WERI-Rb-1 (cell line): Measurements from ENCODE around the gene TRDN.
"Not testable (repeated sequence)": the region's sequence is repeated elsewhere in the genome, so short reads cannot be mapped to it uniquely, and the experiment has no call there.

Source experiments
- DNase-seq: peaks from one replicate; pipeline ENCODE4 v3.0.0-alpha.2; 2020
- H3K27ac ChIP-seq: fragments of 250-450 bp; sonication (Bioruptor Pico); 2 replicates; pipeline ENCODE4 v1.5.1; 2020; ENCODE audit warnings: mild to moderate bottlenecking, moderate library complexity
- H3K27me3 ChIP-seq: fragments of 250-450 bp; sonication (Bioruptor Pico); 2 replicates; pipeline ENCODE4 v1.5.1; 2021; ENCODE audit warnings: mild to moderate bottlenecking, low read depth, moderate library complexity; ENCODE audit not compliant: insufficient read depth, severe bottlenecking
- H3K36me3 ChIP-seq: fragments of 250-450 bp; sonication (Bioruptor Pico); 2 replicates; pipeline ENCODE4 v1.5.1; 2020; ENCODE audit warnings: mild to moderate bottlenecking, moderate library complexity
- H3K4me3 ChIP-seq: 2 replicates; pipeline ENCODE4 v1.5.1; 2011; ENCODE audit warnings: low read depth, mild to moderate bottlenecking, control low read depth, low read length
- H3K9me3 ChIP-seq: fragments of 250-450 bp; sonication (Bioruptor Pico); 2 replicates; pipeline ENCODE4 v1.5.1; 2021; ENCODE audit warnings: mild to moderate bottlenecking, moderate library complexity; ENCODE audit not compliant: severe bottlenecking
- TF ChIP-seq, protein P1 (sequence below): IDR thresholded peaks from 2 replicates; pipeline ENCODE4 v1.5.1; 2011; ENCODE audit warnings: low read depth, mild to moderate bottlenecking, control low read depth, inconsistent platforms, low read length

The TRDN gene

DNA sequence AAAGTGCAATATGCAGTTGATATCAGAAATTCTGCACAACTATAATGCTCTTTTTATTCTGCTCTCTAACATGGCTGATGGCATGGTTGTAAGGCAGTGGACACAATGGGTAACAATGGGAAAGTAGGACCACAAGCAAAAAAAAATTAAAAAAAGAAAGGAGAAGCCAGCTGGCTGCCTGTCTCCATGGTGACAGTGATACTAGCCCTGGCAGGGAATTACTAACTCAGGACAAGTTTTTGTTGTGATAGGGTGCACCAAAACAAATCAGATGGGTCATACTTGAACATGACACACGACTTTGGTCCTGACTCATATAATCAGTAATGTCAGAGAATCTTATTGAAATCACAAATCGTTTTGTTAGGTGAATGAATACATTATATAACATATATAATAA lies 169.4 kb downstream of the TRDN start:
- Histone ChIP-seq H3K9me3 (no peaks in the 10 kb centered on the region), H3K27ac (no peak overlapping the region), H3K27me3 (no peaks in the 10 kb centered on the region), H3K36me3 (no peaks in the 10 kb centered on the region), H3K4me3 (no peak overlapping the region)
- no peak for DNase-seq
- TF ChIP-seq, protein P1, sequence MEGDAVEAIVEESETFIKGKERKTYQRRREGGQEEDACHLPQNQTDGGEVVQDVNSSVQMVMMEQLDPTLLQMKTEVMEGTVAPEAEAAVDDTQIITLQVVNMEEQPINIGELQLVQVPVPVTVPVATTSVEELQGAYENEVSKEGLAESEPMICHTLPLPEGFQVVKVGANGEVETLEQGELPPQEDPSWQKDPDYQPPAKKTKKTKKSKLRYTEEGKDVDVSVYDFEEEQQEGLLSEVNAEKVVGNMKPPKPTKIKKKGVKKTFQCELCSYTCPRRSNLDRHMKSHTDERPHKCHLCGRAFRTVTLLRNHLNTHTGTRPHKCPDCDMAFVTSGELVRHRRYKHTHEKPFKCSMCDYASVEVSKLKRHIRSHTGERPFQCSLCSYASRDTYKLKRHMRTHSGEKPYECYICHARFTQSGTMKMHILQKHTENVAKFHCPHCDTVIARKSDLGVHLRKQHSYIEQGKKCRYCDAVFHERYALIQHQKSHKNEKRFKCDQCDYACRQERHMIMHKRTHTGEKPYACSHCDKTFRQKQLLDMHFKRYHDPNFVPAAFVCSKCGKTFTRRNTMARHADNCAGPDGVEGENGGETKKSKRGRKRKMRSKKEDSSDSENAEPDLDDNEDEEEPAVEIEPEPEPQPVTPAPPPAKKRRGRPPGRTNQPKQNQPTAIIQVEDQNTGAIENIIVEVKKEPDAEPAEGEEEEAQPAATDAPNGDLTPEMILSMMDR = no peak

DNA sequence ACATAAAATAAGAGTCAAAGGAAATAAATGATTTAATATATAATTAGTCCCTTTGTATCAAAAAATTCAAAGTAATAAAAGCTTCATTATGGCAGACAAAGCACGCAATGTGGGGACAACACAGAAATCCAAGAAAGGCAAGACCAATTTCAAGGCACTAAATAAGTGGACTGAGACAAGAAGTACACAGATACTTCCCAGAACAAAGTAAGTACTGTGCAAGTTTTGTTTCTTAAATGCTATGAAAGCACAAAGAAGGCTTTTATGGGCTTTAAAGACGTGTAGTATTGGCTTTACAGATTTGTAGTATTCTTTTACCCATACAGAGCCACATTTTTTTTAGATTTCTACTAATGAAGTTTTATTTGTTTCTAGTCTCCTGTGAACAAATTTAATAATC lies 174.6 kb downstream of the TRDN start:
- TF ChIP-seq, protein P1 = no peak

DNA sequence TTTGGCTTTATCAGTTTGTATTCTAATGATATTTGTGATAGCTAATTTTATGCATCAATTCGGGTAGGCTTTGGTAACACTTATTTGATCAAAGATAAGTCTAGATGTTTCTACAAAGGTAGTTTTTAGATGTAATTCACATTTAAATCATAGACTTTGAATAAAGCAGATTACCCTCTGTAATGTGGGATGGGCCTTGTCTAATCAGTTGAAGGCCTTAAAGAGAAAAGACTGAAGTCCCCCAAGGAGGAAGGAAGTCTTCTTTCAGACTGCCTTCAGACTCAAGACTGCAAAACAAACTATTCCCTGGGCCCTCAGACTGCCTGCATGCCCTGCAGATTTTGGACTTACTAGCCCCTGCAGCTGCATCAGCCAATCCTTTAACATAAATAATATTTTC lies 178.5 kb downstream of the TRDN start:
- TF ChIP-seq, protein P1 = no peak

More for the DNA sequence above, 174.6 kb downstream of the TRDN start:
- Histone ChIP-seq H3K27me3 (no peaks in the 10 kb centered on the region), H3K27ac (no peak overlapping the region), H3K36me3 (no peaks in the 10 kb centered on the region), H3K9me3 (no peaks in the 10 kb centered on the region), H3K4me3 (no peak overlapping the region)
- DNase-seq = no peak

DNA sequence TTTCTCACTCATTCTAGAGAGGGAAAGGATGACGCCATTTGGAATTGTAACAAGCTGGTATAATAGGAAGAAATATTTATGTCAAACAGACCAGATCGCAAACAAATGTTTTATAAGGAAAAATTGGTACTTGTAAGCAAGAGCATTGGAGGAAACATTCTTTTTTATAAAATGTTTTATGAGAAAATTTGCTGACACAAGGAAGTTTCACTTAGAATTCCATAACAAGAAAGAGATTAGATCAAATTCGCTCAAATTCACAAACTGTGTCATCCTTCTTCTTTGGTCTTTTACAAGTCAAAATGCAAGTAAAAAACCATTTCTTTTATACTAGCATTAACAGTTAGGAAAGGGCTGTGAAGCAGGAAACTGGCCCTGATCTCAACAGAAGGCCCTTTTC lies 179.9 kb downstream of the TRDN start:
- TF ChIP-seq, protein P1 = no peak
- no peak overlapping the region for H3K27ac ChIP-seq
- DNase-seq = no peak

More for the DNA sequence above, 178.5 kb downstream of the TRDN start:
- H3K27me3 ChIP-seq = no peaks in the 10 kb centered on the region
- H3K9me3 ChIP-seq = no peaks in the 10 kb centered on the region
- H3K27ac ChIP-seq = no peak overlapping the region
- DNase-seq = no peak
- no peak overlapping the region for H3K4me3 ChIP-seq
- no peaks in the 10 kb centered on the region for H3K36me3 ChIP-seq

DNA sequence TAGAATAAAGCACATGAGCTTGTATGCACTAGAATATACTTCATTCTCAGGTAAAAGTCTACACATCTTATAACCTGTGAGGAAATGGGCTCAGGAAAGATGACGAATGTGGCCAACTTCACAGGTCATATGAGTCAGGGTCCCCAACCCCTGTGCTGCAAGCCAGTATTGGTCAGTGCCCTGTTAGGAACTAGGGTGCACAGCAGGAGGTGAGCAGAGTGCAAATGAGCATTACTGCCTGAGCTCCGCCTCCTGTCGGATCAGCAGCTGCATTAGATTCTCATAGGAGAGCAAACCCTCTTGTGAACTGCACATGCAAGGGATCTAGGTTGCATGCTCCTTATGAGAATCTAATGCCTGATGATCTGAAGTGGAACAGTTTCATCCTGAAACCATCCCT lies 182.3 kb downstream of the TRDN start:
- no peak overlapping the region for H3K4me3 ChIP-seq
- TF ChIP-seq, protein P1 = no peak
- no peak overlapping the region for H3K27ac ChIP-seq
- no peaks in the 10 kb centered on the region for H3K9me3 ChIP-seq
- H3K27me3 ChIP-seq = no peaks in the 10 kb centered on the region
- H3K36me3 ChIP-seq = no peaks in the 10 kb centered on the region
- no peak for DNase-seq

More for the DNA sequence above, 179.9 kb downstream of the TRDN start:
- Histone ChIP-seq H3K27me3 (no peaks in the 10 kb centered on the region), H3K4me3 (no peak overlapping the region), H3K9me3 (no peaks in the 10 kb centered on the region), H3K36me3 (no peaks in the 10 kb centered on the region)

DNA sequence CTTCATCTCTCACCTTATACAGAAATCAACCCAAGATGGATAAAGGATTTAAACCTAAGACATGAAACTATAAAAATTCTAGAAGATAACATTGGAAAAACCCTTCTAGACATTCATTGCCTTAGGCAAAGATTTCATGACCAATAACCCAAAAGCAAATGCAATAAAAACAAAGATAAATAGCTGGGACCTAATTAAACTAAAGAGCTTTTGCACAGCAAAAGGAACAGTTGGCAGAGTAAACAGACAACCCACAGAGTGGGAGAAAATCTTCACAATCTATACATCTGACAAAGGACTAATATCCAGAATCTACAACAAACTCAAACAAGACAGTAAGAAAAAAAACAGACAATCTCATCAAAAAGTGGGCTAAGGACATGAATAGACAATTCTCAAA lies 183.7 kb downstream of the TRDN start:
- not testable (repeated sequence) for H3K4me3 ChIP-seq, H3K27me3 ChIP-seq, DNase-seq, H3K9me3 ChIP-seq, H3K27ac ChIP-seq, H3K36me3 ChIP-seq
